ENCODE measurements around the gene RCN2. TPM values are rescaled to one million over a fixed set of nuclear protein-coding genes. Genes with fewer than 3 reads are reported as not detected.

The RCN2 gene
- total RNA-seq, 1 experiment from 2014 or later: 93.4 TPM

GRCh38 chr15:76930831-76931396 lies 635 bp upstream of the RCN2 start:
- Mint-ChIP-seq H3K27ac (ENCODE audit: unreplicated experiment) (peak overlapping the region; percentile 45), H3K4me3 (ENCODE audit: low read depth, unreplicated experiment) (peak overlapping the region; percentile 85), H3K27me3 (ENCODE audit: unreplicated experiment) (no peaks in the 10 kb centered on the region), H3K36me3 (ENCODE audit: insufficient read depth, unreplicated experiment) (peaks cover 28% of the 10 kb centered on the region), H3K4me1 (ENCODE audit: low read depth, unreplicated experiment) (peaks cover 12% of the 10 kb centered on the region), H3K9me3 (ENCODE audit: low read depth, unreplicated experiment) (no peaks in the 10 kb centered on the region)
- TSS peak; percentile 64 for BruUV-seq (replicated peaks)
- no peak for DNase-seq
- TF ChIP-seq, protein P1, sequence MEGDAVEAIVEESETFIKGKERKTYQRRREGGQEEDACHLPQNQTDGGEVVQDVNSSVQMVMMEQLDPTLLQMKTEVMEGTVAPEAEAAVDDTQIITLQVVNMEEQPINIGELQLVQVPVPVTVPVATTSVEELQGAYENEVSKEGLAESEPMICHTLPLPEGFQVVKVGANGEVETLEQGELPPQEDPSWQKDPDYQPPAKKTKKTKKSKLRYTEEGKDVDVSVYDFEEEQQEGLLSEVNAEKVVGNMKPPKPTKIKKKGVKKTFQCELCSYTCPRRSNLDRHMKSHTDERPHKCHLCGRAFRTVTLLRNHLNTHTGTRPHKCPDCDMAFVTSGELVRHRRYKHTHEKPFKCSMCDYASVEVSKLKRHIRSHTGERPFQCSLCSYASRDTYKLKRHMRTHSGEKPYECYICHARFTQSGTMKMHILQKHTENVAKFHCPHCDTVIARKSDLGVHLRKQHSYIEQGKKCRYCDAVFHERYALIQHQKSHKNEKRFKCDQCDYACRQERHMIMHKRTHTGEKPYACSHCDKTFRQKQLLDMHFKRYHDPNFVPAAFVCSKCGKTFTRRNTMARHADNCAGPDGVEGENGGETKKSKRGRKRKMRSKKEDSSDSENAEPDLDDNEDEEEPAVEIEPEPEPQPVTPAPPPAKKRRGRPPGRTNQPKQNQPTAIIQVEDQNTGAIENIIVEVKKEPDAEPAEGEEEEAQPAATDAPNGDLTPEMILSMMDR (IDR thresholded peaks at IDR 0.05; ENCODE audit: unreplicated experiment): no peak
- CTCF ChIA-PET: interaction anchor here (1.2 kb wide), 1 partner anchor 11 kb away, joined by 3 read pairs; no protein-coding TSS in a partner anchor
- intact Hi-C loops (cut with micrococcal nuclease; ENCODE audit: unreplicated experiment): no loop called here

- TSS peak; percentile 51 for BruUV-seq (replicated peaks)
- peak overlapping the region; percentile 85 for H3K4me3 Mint-ChIP-seq (ENCODE audit: low read depth, unreplicated experiment)
- peaks cover 30% of the 10 kb centered on the region for H3K36me3 Mint-ChIP-seq (ENCODE audit: insufficient read depth, unreplicated experiment)
- H3K9me3 Mint-ChIP-seq (ENCODE audit: low read depth, unreplicated experiment): no peaks in the 10 kb centered on the region
- peak; percentile 4 for DNase-seq
- TF ChIP-seq, protein P1 (IDR thresholded peaks at IDR 0.05; ENCODE audit: unreplicated experiment): no peak
- no peaks in the 10 kb centered on the region for H3K27me3 Mint-ChIP-seq (ENCODE audit: unreplicated experiment)
- CTCF ChIA-PET: interaction anchor here (1.2 kb wide), 2 partner anchors 9 to 28 kb away, joined by 3 read pairs; no protein-coding TSS in a partner anchor
- peak overlapping the region; percentile 68 for H3K27ac Mint-ChIP-seq (ENCODE audit: unreplicated experiment)
- H3K4me1 Mint-ChIP-seq (ENCODE audit: low read depth, unreplicated experiment): peaks cover 12% of the 10 kb centered on the region
- intact Hi-C loops (cut with micrococcal nuclease; ENCODE audit: unreplicated experiment): no loop called here
Measured at GRCh38 chr15:76932135-76932966, 802 bp downstream of the RCN2 start.

DNA sequence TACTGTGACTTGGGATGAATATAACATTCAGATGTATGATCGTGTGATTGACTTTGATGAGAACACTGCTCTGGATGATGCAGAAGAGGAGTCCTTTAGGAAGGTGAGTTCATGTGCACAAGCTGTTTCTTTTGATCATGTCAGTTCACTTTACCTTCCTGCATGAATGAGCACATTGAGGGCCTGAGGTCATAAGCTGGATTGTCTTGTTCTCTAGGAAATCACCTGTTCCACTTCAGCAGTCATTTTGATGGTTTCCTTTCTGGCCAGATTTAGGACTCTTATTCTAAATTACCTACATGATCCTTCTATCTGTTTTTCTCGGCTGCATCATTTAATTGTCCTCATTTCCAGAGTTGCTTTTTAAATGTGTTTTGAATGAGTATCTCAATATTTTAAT lies 4.1 kb downstream of the RCN2 start:
- no TSS peak for BruUV-seq (replicated peaks)
- intact Hi-C loops (cut with micrococcal nuclease; ENCODE audit: unreplicated experiment): no loop called here
- CTCF ChIA-PET: no interaction called here
- Mint-ChIP-seq H3K36me3 (ENCODE audit: insufficient read depth, unreplicated experiment) (peaks cover 33% of the 10 kb centered on the region), H3K27me3 (ENCODE audit: unreplicated experiment) (no peaks in the 10 kb centered on the region), H3K4me1 (ENCODE audit: low read depth, unreplicated experiment) (peaks cover 12% of the 10 kb centered on the region), H3K9me3 (ENCODE audit: low read depth, unreplicated experiment) (no peaks in the 10 kb centered on the region), H3K4me3 (ENCODE audit: low read depth, unreplicated experiment) (no peak overlapping the region), H3K27ac (ENCODE audit: unreplicated experiment) (no peak overlapping the region)
- no peak for DNase-seq
- TF ChIP-seq, protein P1 (IDR thresholded peaks at IDR 0.05; ENCODE audit: unreplicated experiment): no peak

DNA sequence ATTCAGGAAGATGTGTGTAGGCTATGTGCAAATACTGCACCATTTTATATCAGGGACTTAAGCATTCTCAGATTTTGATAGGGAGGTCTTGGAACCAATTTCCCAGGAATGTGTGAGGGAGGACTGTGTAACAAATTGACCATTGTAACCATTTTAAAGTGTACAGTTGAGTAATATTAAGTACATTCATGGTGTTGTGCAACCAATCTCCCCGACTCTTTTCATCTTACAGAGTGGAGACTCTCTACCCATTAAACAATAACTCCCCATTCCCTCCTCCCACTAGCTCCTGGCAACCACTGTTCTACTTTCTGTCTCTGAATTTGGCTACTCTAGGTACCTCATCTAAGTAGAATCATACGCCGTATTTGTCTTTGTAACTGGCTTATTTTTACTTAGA lies 5.1 kb downstream of the RCN2 start:
- no TSS peak for BruUV-seq (replicated peaks)
- H3K4me3 Mint-ChIP-seq (ENCODE audit: low read depth, unreplicated experiment): no peak overlapping the region
- H3K36me3 Mint-ChIP-seq (ENCODE audit: insufficient read depth, unreplicated experiment): peaks cover 29% of the 10 kb centered on the region
- H3K27me3 Mint-ChIP-seq (ENCODE audit: unreplicated experiment): no peaks in the 10 kb centered on the region
- CTCF ChIA-PET: no interaction called here
- TF ChIP-seq, protein P1 (IDR thresholded peaks at IDR 0.05; ENCODE audit: unreplicated experiment): no peak
- no peak for DNase-seq
- intact Hi-C loops (cut with micrococcal nuclease; ENCODE audit: unreplicated experiment): no loop called here
- peaks cover 12% of the 10 kb centered on the region for H3K4me1 Mint-ChIP-seq (ENCODE audit: low read depth, unreplicated experiment)
- H3K27ac Mint-ChIP-seq (ENCODE audit: unreplicated experiment): no peak overlapping the region
- no peaks in the 10 kb centered on the region for H3K9me3 Mint-ChIP-seq (ENCODE audit: low read depth, unreplicated experiment)
